ENCODE measurements around the gene SHISA9. TPM values are rescaled to one million over a fixed set of nuclear protein-coding genes. Genes with fewer than 3 reads are reported as not detected.

SHISA9 gene
- total RNA-seq, 1 donor from 2014 or later: not detected

GRCh38 chr16:13242201-13242600 lies 340.8 kb downstream of the SHISA9 start:
- Histone ChIP-seq H3K27ac (no peak overlapping the region), H3K36me3 (no peaks in the 10 kb centered on the region), H3K4me1 (no peaks in the 10 kb centered on the region), H3K27me3 (ENCODE audit: low read depth) (no peaks in the 10 kb centered on the region), H3K4me3 (no peak overlapping the region), H3K9me3 (no peaks in the 10 kb centered on the region)
- ATAC-seq (no peak), DNase-seq (no peak)
- intact Hi-C loops (cut with DNase I): no loop called here
- TF ChIP-seq, protein P1, sequence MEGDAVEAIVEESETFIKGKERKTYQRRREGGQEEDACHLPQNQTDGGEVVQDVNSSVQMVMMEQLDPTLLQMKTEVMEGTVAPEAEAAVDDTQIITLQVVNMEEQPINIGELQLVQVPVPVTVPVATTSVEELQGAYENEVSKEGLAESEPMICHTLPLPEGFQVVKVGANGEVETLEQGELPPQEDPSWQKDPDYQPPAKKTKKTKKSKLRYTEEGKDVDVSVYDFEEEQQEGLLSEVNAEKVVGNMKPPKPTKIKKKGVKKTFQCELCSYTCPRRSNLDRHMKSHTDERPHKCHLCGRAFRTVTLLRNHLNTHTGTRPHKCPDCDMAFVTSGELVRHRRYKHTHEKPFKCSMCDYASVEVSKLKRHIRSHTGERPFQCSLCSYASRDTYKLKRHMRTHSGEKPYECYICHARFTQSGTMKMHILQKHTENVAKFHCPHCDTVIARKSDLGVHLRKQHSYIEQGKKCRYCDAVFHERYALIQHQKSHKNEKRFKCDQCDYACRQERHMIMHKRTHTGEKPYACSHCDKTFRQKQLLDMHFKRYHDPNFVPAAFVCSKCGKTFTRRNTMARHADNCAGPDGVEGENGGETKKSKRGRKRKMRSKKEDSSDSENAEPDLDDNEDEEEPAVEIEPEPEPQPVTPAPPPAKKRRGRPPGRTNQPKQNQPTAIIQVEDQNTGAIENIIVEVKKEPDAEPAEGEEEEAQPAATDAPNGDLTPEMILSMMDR (IDR thresholded peaks at IDR 0.05): no peak

- no peaks in the 10 kb centered on the region for H3K27me3 ChIP-seq (ENCODE audit: low read depth)
- intact Hi-C loops (cut with DNase I): no loop called here
- no peak overlapping the region for H3K4me3 ChIP-seq
- TF ChIP-seq, protein P1 (IDR thresholded peaks at IDR 0.05): no peak
- DNase-seq (no peak), ATAC-seq (no peak)
- no peaks in the 10 kb centered on the region for H3K4me1 ChIP-seq
- H3K27ac ChIP-seq: no peak overlapping the region
- H3K36me3 ChIP-seq: no peaks in the 10 kb centered on the region
- no peaks in the 10 kb centered on the region for H3K9me3 ChIP-seq
Observed at GRCh38 chr16:13244770-13245169, 343.4 kb downstream of the SHISA9 start.

DNA sequence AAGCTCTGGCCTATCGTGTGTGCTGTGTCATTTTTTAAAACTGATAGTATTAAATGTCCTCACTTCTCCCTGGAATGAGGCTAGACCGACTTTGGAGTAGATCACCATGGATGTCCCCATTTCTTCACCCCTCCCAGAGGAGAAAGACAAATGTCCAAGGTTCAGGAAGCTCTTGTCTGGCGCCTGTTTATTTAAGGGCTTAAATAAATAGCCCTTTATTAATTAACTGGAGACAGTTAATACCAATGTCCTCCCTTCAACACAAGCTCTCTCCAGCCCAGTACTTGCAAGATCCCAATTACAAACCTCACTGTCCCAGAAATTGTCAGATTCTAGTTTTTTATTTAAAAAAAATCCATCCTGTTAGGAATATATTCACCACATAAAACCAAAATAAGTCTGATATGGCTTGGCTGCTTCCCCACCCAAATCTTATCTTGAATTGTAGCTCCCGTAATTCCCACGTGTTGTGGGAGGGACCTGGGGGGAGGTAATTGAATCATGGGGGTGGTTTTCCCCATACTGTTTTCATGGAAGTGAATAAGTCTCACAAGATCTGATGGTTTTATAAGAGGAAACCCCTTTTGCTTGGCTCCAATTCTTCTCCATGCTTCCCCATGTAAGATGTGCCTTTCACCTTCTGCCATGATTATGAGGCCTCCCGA lies 344.4 kb downstream of the SHISA9 start:
- DNase-seq: no peak
- ATAC-seq: no peak
- Histone ChIP-seq H3K27me3 (ENCODE audit: low read depth) (no peaks in the 10 kb centered on the region), H3K9me3 (no peaks in the 10 kb centered on the region), H3K27ac (no peak overlapping the region), H3K4me3 (no peak overlapping the region), H3K36me3 (no peaks in the 10 kb centered on the region), H3K4me1 (no peaks in the 10 kb centered on the region)
- TF ChIP-seq, protein P1 (IDR thresholded peaks at IDR 0.05): no peak
- intact Hi-C loops (cut with DNase I): no loop called here

DNA sequence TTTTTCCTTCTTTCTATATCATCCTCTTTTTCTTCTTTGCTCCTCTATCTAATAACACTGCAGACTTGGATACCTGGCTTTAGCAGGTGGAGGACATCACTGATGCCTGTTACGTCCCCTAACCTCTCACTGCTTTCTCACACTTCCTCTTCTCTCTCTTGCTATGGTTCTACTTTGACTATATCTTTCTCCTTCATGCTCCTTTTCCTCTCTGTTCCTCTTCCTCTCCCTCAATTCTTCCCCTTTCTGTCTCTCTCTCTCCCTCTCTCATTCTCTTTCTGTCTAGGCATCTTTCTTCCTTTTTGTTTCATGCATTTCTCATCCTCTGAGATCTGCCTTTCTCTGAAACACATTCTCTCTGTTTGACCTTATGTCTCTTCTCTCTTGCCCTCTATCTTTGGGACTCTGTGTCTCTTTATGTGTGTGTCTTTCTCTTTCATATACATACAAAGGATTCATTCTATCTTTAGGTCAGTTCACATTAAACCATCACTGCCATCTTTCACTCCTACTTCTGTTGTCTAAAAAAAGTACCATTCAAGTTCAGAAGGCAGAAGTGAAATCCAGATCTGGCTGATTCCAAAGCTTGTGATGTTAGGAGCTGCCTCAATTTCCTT lies 353.7 kb downstream of the SHISA9 start:
- no peak for DNase-seq
- peaks cover 7% of the 10 kb centered on the region for H3K9me3 ChIP-seq
- H3K4me1 ChIP-seq: no peaks in the 10 kb centered on the region
- no peaks in the 10 kb centered on the region for H3K27me3 ChIP-seq (ENCODE audit: low read depth)
- H3K36me3 ChIP-seq: no peaks in the 10 kb centered on the region
- intact Hi-C loops (cut with DNase I): no loop called here
- H3K4me3 ChIP-seq: no peak overlapping the region
- TF ChIP-seq, protein P1 (IDR thresholded peaks at IDR 0.05): no peak
- no peak for ATAC-seq
- no peak overlapping the region for H3K27ac ChIP-seq

DNA sequence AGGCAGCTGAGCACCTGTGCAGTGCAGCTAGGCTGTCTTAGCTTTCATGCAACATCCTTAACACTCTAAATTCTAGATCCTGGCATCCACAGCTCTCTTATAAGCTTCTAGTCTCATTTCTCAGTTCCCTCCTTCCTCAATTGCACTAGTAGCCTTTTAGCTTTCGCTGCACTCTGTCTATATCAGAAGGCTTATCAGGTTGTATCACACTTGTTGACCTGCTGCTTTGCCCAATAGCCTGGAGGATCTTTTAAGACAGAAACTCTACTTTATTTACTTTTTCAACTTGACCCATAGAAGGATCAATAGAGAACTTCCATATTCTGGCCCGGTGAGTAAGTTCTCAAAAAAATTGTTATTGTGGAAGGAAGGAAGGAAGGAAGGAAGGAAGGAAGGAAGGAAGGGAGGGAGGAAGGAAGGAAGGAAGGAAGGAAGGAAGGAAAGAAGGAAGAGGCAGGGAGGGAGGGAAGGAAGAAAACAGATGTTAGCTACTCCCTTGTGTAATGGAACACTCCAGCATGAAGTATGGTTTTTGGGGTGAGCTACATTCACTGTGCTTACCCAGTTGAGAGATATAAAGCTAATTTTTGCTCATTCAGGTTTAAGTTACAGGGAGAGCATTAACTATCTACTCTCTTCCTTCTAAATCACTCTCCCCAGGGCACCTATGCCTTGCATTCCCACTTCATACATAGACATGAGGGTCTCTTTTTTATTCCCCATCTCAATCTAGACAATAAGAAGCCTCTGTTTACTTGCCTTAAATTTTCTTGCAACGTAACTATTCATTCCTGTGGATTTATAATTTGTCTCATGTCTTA lies 361.1 kb downstream of the SHISA9 start:
- Histone ChIP-seq H3K27me3 (ENCODE audit: low read depth) (peaks cover 2% of the 10 kb centered on the region), H3K9me3 (peaks cover 7% of the 10 kb centered on the region), H3K36me3 (no peaks in the 10 kb centered on the region), H3K4me1 (no peaks in the 10 kb centered on the region), H3K27ac (no peak overlapping the region), H3K4me3 (no peak overlapping the region)
- TF ChIP-seq, protein P1 (IDR thresholded peaks at IDR 0.05): no peak
- no peak for ATAC-seq
- intact Hi-C loops (cut with DNase I): no loop called here
- DNase-seq: no peak
